ENCODE measurements around the gene PDE6H.

PDE6H gene

GRCh38 chr12:14968478-14968877, 4.4 kb upstream of the PDE6H start:
- in situ Hi-C loops (cut with MboI; ENCODE audit: low sequenced_read_pairs) = no loop called here

DNA sequence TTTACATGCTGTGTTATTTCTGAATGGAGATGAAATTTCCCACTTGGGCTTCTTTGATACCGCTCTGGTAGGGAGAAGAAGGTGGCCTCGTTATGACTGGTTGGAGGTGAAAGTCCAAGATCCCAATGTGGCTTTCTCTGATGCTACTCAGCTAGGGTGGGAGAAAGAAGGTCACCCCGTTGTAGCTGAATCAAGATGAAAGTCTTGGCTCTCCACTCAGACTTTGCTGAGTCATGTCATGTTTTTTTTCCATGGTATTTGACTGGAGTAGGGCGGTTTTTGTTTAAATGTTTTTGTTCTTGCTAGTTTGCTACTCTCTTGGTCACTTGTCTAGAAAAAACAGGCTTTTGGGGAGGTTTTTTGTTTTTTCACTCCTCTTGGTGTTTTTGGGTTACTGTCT, 2.4 kb upstream of the PDE6H start:
- in situ Hi-C loops (cut with MboI; ENCODE audit: low sequenced_read_pairs) = no loop called here

DNA sequence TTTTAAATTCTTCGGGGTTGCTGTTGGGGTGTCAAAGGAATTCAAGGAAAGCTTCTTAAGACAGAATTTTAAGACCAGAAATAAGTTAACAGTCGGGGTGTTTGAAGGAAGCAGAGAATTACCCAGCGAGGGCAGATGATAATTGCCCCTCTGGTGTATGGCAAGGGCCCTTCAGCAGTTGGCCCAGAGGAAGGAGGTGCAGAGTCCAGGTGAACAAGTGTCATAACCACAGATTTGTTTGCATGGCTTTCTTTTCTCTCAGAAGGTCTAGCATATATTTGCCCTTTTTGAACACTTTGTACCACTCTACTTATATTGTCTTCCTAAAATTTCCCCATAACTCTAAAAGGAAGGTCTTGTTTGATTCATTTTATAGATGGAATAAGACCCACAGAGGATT, 1.8 kb downstream of the PDE6H start:
- in situ Hi-C loops (cut with MboI; ENCODE audit: low sequenced_read_pairs) = no loop called here

- in situ Hi-C loops (cut with MboI; ENCODE audit: low sequenced_read_pairs) = no loop called here
These were observed 2.6 kb downstream of the PDE6H start for GRCh38 chr12:14975457-14975856.

DNA sequence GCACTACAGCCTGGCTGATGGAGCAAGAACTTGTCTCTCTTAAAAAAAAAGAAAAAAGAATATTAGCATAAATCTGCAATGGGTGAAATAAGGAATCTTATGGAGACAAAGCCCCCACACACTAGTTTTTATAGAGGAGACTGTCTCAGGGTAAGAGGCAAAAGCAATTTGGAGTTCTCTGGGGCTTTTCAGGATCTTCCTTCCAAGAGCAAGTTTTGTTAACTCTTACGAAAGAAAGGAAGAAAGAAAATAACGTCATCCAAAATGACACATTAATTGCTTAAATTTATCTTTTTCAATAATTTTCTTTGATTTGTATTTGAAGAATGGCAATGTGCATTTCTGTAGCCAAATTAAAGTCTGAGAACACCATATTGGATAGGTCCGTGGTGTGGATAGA, 3.8 kb downstream of the PDE6H start:
- in situ Hi-C loops (cut with MboI; ENCODE audit: low sequenced_read_pairs) = no loop called here

GRCh38 chr12:14979468-14979867, 6.6 kb downstream of the PDE6H start:
- in situ Hi-C loops (cut with MboI; ENCODE audit: low sequenced_read_pairs) = no loop called here

DNA sequence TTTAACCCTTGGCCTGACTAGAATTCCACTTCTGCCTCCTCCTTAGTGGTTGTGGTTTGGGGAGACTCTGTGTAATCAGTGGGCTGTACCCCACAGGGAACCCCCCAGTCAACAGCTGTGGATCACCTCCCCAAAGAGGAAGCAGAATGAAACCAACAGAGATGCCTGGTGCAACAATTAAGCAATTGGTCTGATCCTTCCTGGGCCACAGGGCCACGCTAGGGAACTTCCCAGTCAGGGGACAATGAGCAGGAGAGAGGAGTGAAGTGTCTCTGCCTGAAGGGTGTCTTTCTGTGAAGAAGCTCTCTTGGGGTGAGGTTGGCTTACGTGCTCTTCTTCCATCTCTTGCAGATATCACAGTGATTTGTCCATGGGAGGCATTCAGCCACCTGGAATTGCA, 8.2 kb downstream of the PDE6H start:
- in situ Hi-C loops (cut with MboI; ENCODE audit: low sequenced_read_pairs) = no loop called here

- in situ Hi-C loops (cut with MboI; ENCODE audit: low sequenced_read_pairs) = no loop called here
These were observed 9.7 kb downstream of the PDE6H start for GRCh38 chr12:14982562-14982961.

DNA sequence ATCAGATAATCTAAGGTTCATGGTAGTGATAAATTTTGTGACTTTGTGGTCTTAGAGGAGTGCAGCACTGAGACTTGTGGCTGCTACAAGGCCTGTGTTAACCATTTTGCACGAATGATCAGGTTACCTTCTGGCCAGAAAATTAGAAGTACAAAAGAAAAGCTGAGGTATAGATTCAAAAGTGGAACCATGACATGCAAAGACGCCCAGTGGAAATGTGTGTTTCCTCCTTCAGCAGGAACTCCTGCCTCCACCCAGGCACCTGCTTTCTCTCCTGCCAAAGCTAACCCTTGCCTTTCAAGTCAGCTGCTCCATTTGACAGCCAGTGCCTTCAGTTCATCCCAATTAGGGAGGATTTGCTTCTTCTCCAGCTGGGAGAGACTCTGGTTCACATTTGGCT, 10.1 kb downstream of the PDE6H start:
- in situ Hi-C loops (cut with MboI; ENCODE audit: low sequenced_read_pairs) = no loop called here

- in situ Hi-C loops (cut with MboI; ENCODE audit: low sequenced_read_pairs) = no loop called here
These were observed 11.2 kb downstream of the PDE6H start for GRCh38 chr12:14984036-14984435.

GRCh38 chr12:14984766-14985285, 12.0 kb downstream of the PDE6H start:
- in situ Hi-C loops (cut with MboI; ENCODE audit: low sequenced_read_pairs) = loop anchor here (5.0 kb wide), 1 partner anchor 138 kb away; no protein-coding TSS in a partner anchor

- in situ Hi-C loops (cut with MboI; ENCODE audit: low sequenced_read_pairs) = loop anchor here (5.0 kb wide), 1 partner anchor 139 kb away; no protein-coding TSS in a partner anchor
These were observed 13.6 kb downstream of the PDE6H start for GRCh38 chr12:14986449-14986848.

- in situ Hi-C loops (cut with MboI; ENCODE audit: low sequenced_read_pairs) = loop anchor here (5.0 kb wide), 1 partner anchor 141 kb away; no protein-coding TSS in a partner anchor
These were observed 15.2 kb downstream of the PDE6H start for GRCh38 chr12:14988035-14988434.

GRCh38 chr12:14989790-14990189, 16.9 kb downstream of the PDE6H start:
- in situ Hi-C loops (cut with MboI; ENCODE audit: low sequenced_read_pairs) = loop anchor here (5.0 kb wide), 1 partner anchor 142 kb away; no protein-coding TSS in a partner anchor

GRCh38 chr12:14991069-14991468, 18.2 kb downstream of the PDE6H start:
- in situ Hi-C loops (cut with MboI; ENCODE audit: low sequenced_read_pairs) = no loop called here

- in situ Hi-C loops (cut with MboI; ENCODE audit: low sequenced_read_pairs) = no loop called here
These were observed 19.8 kb downstream of the PDE6H start for GRCh38 chr12:14992673-14993072.

GRCh38 chr12:14993117-14993516, 20.3 kb downstream of the PDE6H start:
- in situ Hi-C loops (cut with MboI; ENCODE audit: low sequenced_read_pairs) = no loop called here

GRCh38 chr12:14993537-14994266, 20.9 kb downstream of the PDE6H start:
- in situ Hi-C loops (cut with MboI; ENCODE audit: low sequenced_read_pairs) = no loop called here

- in situ Hi-C loops (cut with MboI; ENCODE audit: low sequenced_read_pairs) = no loop called here
These were observed 21.8 kb downstream of the PDE6H start for GRCh38 chr12:14994610-14995009.

GRCh38 chr12:14995583-14996425, 23.0 kb downstream of the PDE6H start:
- in situ Hi-C loops (cut with MboI; ENCODE audit: low sequenced_read_pairs) = no loop called here

DNA sequence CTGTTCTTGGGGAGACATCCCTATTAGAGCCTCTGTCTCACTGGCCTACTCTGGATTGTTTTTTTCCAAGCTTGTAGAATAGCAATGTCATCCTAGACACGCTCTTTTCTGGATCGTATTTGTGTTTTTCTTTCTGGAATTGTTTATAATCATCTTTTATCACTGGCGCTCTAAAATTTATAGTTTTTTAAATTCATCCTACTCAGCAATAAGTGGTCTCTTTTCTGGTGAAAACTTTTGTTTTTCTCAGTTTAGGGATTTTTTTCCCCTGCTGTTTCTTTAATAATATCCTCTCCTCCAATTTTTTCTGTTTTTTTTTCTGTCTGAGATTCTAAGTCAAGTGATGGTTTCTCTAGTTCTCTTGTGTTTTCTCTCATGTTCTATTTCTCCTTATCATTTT, 25.2 kb downstream of the PDE6H start:
- in situ Hi-C loops (cut with MboI; ENCODE audit: low sequenced_read_pairs) = no loop called here
